ENCODE measurements around the gene ARMH1.

Gene ARMH1

DNA sequence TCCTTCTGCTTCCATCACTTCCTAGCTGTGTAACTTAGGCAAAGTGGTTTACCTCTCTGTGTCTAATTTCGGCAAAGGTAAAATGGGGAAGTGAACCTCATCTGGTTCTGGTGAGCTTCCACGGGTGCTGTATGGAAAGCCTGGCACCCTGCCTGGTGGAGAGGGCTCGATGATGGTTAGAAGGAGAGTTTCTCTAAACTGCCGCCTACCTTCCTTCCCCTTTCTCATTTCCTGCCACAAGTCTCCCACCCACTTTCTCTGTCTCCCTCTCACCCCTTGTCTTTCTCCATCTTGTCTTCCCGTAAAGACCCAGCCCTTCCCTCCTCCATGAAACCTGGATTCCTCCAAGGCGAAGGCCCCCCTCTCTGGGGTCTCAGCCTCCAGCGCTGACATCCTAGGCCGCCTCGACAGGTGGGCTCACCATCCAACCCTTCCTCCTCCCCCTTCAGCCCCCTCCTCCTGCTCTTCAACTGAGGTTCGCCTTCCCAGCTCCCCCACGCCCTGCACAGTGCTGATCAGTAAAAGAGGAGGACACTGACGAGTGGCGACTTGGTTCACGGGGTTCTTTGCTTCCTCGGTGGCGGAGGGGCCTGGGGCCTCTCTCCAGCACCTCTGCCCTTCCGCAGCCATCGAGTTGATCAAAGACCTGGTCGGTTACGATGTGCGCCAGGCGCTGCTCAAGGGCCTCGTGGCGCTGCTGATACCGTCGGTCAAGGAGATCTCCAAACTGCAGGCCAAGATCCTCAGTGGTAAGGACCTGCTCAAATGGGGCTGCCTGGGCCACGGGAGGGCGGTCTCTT lies 49.2 kb downstream of the ARMH1 start:
- Histone ChIP-seq H3K27ac (no peak overlapping the region), H3K4me3 (no peak overlapping the region)
- no peak for DNase-seq (ENCODE audit: low spot score)
- TF ChIP-seq, protein P1, sequence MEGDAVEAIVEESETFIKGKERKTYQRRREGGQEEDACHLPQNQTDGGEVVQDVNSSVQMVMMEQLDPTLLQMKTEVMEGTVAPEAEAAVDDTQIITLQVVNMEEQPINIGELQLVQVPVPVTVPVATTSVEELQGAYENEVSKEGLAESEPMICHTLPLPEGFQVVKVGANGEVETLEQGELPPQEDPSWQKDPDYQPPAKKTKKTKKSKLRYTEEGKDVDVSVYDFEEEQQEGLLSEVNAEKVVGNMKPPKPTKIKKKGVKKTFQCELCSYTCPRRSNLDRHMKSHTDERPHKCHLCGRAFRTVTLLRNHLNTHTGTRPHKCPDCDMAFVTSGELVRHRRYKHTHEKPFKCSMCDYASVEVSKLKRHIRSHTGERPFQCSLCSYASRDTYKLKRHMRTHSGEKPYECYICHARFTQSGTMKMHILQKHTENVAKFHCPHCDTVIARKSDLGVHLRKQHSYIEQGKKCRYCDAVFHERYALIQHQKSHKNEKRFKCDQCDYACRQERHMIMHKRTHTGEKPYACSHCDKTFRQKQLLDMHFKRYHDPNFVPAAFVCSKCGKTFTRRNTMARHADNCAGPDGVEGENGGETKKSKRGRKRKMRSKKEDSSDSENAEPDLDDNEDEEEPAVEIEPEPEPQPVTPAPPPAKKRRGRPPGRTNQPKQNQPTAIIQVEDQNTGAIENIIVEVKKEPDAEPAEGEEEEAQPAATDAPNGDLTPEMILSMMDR (IDR thresholded peaks at IDR 0.05): no peak

DNA sequence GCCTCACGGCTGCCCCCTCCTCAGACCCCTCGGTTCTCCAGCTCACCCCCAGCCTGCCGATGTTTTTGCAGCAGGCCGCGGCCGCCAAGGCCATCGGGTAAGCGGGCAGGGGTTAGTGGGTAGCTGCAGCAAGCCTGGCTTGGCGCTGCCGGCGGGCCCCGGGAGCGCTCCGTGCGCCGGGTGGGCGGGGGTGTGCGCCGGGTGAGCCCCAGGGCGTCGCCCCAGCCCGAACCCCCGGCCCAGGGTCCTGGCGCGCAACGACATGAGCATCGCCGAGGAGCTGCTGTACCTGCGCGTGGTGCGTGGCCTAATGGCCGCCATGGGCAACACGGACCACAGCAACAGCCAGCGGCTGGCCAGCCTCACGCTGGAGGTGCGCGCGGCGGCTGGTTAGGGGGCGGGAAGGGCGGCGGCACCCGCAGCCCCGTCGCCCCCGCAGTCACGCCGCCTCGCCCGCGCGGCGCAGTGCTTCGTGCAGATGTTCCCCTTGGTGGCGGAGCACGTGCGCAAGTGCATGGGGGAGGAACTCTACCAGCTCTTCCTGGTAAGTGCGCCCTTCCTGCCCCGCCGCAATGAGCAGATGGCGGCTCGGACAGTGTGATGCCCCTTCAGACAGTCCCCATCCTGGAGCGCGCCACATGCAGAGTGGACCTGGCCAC lies 49.9 kb downstream of the ARMH1 start:
- no peak overlapping the region for H3K4me3 ChIP-seq
- DNase-seq (ENCODE audit: low spot score): no peak
- TF ChIP-seq, protein P1 (IDR thresholded peaks at IDR 0.05): no peak
- H3K27ac ChIP-seq: no peak overlapping the region

DNA sequence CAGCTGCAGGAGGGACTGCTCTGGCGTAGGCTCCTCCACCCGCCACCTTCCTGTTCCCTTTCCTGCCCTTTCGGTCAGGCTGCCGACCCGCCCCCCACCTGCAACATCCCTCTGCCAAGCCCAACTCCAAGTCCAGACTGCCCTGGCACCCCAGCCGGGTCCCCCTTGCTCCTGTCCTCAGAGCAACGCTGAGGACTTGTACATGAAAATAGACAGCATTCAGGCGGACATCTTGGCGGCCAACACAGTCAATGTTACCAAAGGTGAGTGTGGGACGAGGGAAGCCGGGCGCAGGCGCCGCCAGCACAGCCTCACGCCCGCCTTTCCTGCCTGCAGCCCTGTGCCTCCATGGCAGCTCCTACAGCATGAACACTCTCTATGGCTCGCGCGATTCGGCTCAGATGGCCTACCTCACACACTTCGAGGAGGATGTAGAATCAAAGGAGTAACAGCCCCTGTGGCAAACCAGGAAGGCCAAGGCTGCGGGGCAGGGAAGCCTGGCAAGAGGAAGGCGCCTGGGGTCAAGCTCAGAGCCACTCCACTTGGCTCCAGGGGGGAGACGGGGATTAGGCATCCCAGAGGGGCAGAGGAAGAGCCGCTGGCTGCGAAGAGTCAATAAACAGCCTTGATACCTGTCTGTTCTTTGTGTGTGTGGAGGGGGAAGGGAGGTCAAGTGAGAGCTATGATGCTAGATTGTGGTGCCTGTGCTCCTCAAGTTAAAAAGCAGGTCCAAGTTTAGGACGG lies 50.6 kb downstream of the ARMH1 start:
- no peak overlapping the region for H3K4me3 ChIP-seq
- TF ChIP-seq, protein P1 (IDR thresholded peaks at IDR 0.05): no peak
- no peak overlapping the region for H3K27ac ChIP-seq
- no peak for DNase-seq (ENCODE audit: low spot score)

DNA sequence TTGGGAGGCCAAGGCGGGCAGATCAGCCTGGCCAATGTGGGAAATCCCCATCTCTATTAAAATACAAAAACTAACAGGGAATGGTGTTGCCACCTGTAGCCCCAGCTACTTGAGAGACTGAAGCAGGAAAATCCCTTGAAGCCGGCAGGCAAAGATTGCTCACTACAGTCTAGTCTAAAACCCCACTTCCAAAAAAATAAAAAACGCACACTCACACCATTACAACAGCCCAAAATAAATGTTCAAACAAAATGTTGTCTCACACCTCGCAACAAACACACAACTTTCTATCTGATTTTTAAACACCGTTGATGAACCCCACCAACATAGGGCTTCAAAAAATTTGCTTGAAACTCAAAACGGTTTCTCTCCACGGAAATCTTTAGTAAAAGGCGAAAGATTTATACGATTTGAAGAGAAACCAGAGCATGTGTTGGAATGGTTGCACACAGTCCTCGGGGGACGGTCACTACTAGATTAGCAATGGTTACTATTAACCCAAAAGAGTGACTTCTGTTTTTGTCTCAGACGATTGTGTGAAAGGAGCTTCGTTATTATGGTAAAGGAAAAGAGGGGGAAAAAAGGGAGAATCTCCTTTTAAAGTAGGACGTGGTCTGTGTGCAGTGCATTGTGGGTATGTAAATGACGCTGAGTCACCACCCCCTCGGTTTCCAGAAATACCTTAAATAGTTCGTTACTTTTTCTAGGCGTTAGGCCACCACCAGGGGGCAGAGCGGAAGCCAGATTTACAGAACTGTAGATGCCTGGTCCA lies 56.4 kb downstream of the ARMH1 start, which contains the start of gene RNU5D-1:
RNU5D-1 (minus strand) TSS at position 430 of the 772 bp plus-strand sequence.
- TF ChIP-seq, protein P1 (IDR thresholded peaks at IDR 0.05): peak; percentile 76
- DNase-seq (ENCODE audit: low spot score): peak; percentile 93
- H3K27ac ChIP-seq: peak within 1 kb of the TSS; percentile 77 to 90
- peak within 1 kb of the TSS; percentile 58 for H3K4me3 ChIP-seq

DNA sequence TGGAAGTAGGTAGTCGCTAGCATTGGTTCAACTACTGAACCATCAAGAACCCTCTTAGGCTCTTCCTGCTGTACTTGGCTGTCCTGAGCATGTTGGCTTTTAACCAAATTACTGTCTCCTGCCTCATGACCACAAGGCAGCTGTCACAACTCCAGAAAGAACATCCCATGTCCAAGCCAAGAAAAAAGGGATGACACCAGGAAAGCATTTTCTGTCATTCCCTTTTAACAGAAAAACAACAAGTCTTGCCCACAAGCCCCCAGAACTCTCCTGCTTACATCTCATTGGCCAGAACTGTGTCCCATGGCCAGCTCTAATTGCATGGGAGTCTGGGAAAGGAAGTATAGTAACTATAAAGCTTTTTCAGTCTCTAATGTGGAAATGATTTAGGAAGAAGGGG lies 58.9 kb downstream of the ARMH1 start:
- H3K27ac ChIP-seq: peak overlapping the region in 1 of 2 donors; percentile 2

DNA sequence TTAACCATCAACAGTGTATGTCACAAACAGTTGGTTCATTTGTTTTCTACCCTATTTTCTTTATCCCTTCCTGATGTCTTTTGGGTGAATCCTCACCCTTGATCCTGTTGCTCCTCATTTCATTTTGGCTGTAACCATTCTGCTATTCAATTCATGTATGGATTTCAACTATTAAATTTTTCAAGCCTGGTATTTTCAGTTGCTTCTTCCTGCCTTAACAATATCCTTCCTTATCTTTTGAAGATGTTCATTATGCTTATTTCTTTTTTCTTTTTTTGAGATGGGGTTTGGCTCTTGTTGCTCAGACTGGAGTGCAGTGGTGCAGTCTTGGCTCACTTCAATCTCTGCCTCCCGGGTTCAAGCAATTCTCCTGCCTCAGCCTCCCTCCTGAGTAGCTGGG lies 59.3 kb downstream of the ARMH1 start:
- TF ChIP-seq, protein P1 (IDR thresholded peaks at IDR 0.05): no peak
- no peak for DNase-seq (ENCODE audit: low spot score)
- Histone ChIP-seq H3K27ac (peak overlapping the region in 1 of 2 donors; percentile 2), H3K4me3 (no peak overlapping the region)

More for the DNA sequence above, 58.9 kb downstream of the ARMH1 start:
- no peak for DNase-seq (ENCODE audit: low spot score)
- no peak overlapping the region for H3K4me3 ChIP-seq
- TF ChIP-seq, protein P1 (IDR thresholded peaks at IDR 0.05): no peak

All from coronary artery (tissue), 2 donors.